HL-60 (cell line): ENCODE data around the gene SF3A2.

ENCODE experiments used
- DNase-seq, 2 experiments: peaks; one replicate each; pipeline ENCODE4 v3.0.0-alpha.2; 2010 to 2020; ENCODE audit warnings: low read depth in 1 of 2, low spot score in 1 of 2
- H3K27ac ChIP-seq: fragments of 250-450 bp; sonication (Bioruptor Pico); replicated peaks from 2 replicates; pipeline ENCODE4 v1.5.1; 2020; ENCODE audit warnings: mild to moderate bottlenecking, moderate library complexity
- H3K27me3 ChIP-seq: fragments of 250-450 bp; sonication (Bioruptor Pico); 2 replicates; pipeline ENCODE4 v1.5.1; 2021; ENCODE audit warnings: mild to moderate bottlenecking, moderate library complexity; ENCODE audit not compliant: insufficient read depth, poor library complexity, severe bottlenecking
- H3K4me3 ChIP-seq: replicated peaks from 2 replicates; pipeline ENCODE4 v1.5.1; 2011; ENCODE audit warnings: mild to moderate bottlenecking, control low read depth, low read length; ENCODE audit not compliant: insufficient read depth
- CTCF ChIP-seq: IDR thresholded peaks from one replicate; pipeline ENCODE4 v1.5.1; 2011; ENCODE audit warnings: low read length, control low read depth, inconsistent platforms; ENCODE audit not compliant: insufficient read depth
- GABPA ChIP-seq: IDR thresholded peaks from 2 replicates; pipeline ENCODE4 v1.6.1; 2012; ENCODE audit warnings: low read depth
- POLR2AphosphoS5 ChIP-seq: IDR thresholded peaks from 2 replicates; pipeline ENCODE4 v1.6.1; 2012; ENCODE audit warnings: low read depth
- REST ChIP-seq: IDR thresholded peaks from 2 replicates; pipeline ENCODE4 v1.6.1; 2012; ENCODE audit warnings: low read depth; ENCODE audit not compliant: insufficient replicate concordance
- SPI1 ChIP-seq: IDR thresholded peaks from 2 replicates; pipeline ENCODE4 v1.6.1; 2012; ENCODE audit warnings: low read depth, mild to moderate bottlenecking, borderline replicate concordance

The SF3A2 gene

GRCh38 chr19:2270157-2270422 is 33.5 kb downstream of the SF3A2 start:
- Histone ChIP-seq H3K27ac (peak overlapping the region; percentile 97), H3K27me3 (no peaks in the 10 kb centered on the region), H3K4me3 (peak overlapping the region; percentile 98)
- peak in 1 of 2 experiments; percentile 52 for DNase-seq
- TF ChIP-seq POLR2AphosphoS5 (0 out of 2 replicates have a peak, but pooled peaks have one; percentile 8), REST (no peak)

- peak overlapping the region; percentile 97 for H3K27ac ChIP-seq
- DNase-seq = peak; percentile 92 to 98
- no peaks in the 10 kb centered on the region for H3K27me3 ChIP-seq
- peak overlapping the region; percentile 98 for H3K4me3 ChIP-seq
- TF ChIP-seq POLR2AphosphoS5 = peak; percentile 65; the same call in 1 of the 2 replicates
- TF ChIP-seq GABPA = no peak
- no peak for TF ChIP-seq CTCF
- peak; percentile 100 for TF ChIP-seq SPI1
- no peak for TF ChIP-seq REST
Observed at GRCh38 chr19:2270423-2271233, 34.0 kb downstream of the SF3A2 start.

- peak in 1 of 2 experiments; percentile 41 for DNase-seq
Observed at GRCh38 chr19:2271234-2272103, 34.8 kb downstream of the SF3A2 start.

GRCh38 chr19:2273356-2274184 is 36.9 kb downstream of the SF3A2 start:
- DNase-seq = peak; percentile 85 to 90
- H3K27ac ChIP-seq = peak overlapping the region; percentile 97
- TF ChIP-seq GABPA = peak; percentile 96
- TF ChIP-seq REST = no peak
- TF ChIP-seq CTCF = peak; percentile 49
- peak; percentile 97 for TF ChIP-seq POLR2AphosphoS5
- peak; percentile 44 for TF ChIP-seq SPI1
- peak overlapping the region; percentile 98 for H3K4me3 ChIP-seq
- H3K27me3 ChIP-seq = no peaks in the 10 kb centered on the region

More at GRCh38 chr19:2271234-2272103, 34.8 kb downstream of the SF3A2 start:
- Histone ChIP-seq H3K27ac (peak overlapping the region; percentile 97), H3K27me3 (no peaks in the 10 kb centered on the region), H3K4me3 (peak overlapping the region; percentile 98)
- TF ChIP-seq SPI1 (no peak), POLR2AphosphoS5 (no peak), GABPA (no peak)
